Urinary bladder (tissue), 4 donors: ENCODE data around the gene SEC11A. TPM values are rescaled to one million over a fixed set of nuclear protein-coding genes. Genes with fewer than 3 reads are reported as not detected.

Experiments used
- DNase-seq: peaks from one replicate; pipeline ENCODE4 v3.0.0-alpha.2; 2015; ENCODE audit errors: extremely low spot score
- H3K27ac ChIP-seq: one replicate; pipeline ENCODE4 v1.5.1; 2013; ENCODE audit warnings: low read depth, mild to moderate bottlenecking, moderate library complexity
- H3K36me3 ChIP-seq: one replicate; pipeline ENCODE4 v1.6.1; 2013; ENCODE audit warnings: mild to moderate bottlenecking, moderate library complexity; ENCODE audit not compliant: insufficient read depth
- H3K4me1 ChIP-seq: one replicate; pipeline ENCODE4 v1.6.1; 2013; ENCODE audit warnings: mild to moderate bottlenecking, moderate library complexity; ENCODE audit not compliant: insufficient read depth
- H3K4me3 ChIP-seq: one replicate; pipeline ENCODE4 v1.5.1; 2013; ENCODE audit warnings: low read depth, low read length
- WGBS: extraction: QIAGEN DNeasy Blood & Tissue Kit; methylation state at CpG from one replicate; pipeline ENCODE4 v1.1.7; 2013; 5-methylcytosine and 5-hydroxymethylcytosine counted together
- polyA plus RNA-seq: library from polyadenylated mRNA; stranded (reverse); fragments of 200-250 nt; gene quantifications from one replicate; pipeline ENCODE4 v1.2.3, GENCODE V29; 2013
- total RNA-seq: library from RNA; depleted of rRNA; stranded (reverse); fragments of >200 nt; gene quantifications from one replicate; pipeline ENCODE4 v1.2.3, GENCODE V29; 2014
- donor health status: healthy with polysubstance abuse.
- donor health status: healthy.

Gene SEC11A
- total and polyA plus RNA-seq, 2 donors = 152 to 164 TPM

DNA sequence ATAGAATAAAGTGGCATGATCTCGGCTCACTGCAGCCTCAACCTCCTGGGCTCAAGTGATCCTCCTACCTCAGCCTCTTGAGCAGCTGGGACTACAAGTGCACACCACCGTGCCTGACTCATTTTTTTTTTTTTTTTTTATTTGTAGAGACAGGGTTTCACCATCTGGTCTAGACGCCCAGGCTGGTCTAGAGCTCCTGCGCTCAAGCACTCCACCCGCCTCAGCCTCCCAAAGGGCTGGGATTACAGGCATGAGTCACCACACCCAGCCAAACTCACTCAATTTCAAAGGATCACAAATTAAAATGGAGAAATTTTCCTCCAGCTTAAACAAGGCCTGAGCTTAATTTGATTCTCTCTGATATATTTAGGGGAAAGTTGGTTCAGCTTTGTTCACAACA is 30.6 kb downstream of the SEC11A start:
- no peak for DNase-seq
- H3K36me3 ChIP-seq = peaks cover 5% of the 10 kb centered on the region
- H3K27ac ChIP-seq = no peak overlapping the region
- 78% methylated on average over 5 of the region's 5 CpGs for WGBS
- no peak overlapping the region for H3K4me3 ChIP-seq
- no peaks in the 10 kb centered on the region for H3K4me1 ChIP-seq

DNA sequence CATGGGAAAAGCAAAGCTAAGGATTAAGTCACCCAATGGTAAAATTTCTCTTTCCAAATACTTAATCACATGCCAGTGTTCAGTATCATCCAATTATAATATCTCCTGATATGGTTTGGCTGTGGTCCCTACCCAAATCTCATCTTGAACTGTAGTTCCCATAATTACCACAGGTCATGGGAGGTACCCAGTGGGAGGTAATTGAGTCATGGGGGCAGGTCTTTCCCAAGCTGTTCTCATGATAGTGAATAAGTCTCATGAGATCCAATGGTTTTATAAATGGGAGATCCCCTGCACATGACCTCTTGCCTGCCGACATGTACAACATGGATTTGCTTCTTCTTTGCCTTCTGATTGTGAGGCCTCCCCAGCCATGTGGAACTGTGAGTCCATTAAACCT is 31.8 kb downstream of the SEC11A start:
- Histone ChIP-seq H3K27ac (no peak overlapping the region), H3K4me1 (no peaks in the 10 kb centered on the region), H3K4me3 (no peak overlapping the region), H3K36me3 (peaks cover 5% of the 10 kb centered on the region)
- no peak for DNase-seq
- WGBS = 96% methylated on average over 1 of the region's 1 CpG

DNA sequence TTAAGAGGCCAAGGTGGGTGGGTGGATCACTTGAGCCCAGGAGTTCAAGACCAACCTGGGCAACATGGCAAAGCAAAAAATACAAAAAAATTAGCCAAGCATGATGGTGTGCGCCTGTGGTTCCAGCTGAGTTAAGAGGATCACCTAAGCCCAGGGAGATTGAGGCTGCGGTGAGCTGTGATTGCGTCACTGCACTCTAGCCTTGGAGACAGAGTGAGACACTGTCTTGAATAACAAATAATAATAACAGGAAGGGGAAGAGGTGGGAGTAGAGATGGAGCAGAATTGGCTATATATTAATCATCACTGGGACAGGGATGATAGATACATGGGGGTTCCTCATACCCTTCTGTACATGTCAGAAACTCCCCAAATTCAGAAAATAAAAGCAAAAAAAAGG is 34.1 kb downstream of the SEC11A start:
- Histone ChIP-seq H3K4me1 (no peaks in the 10 kb centered on the region), H3K36me3 (peaks cover 3% of the 10 kb centered on the region), H3K4me3 (no peak overlapping the region), H3K27ac (no peak overlapping the region)
- no peak for DNase-seq
- WGBS = 96% methylated on average over 3 of the region's 3 CpGs

DNA sequence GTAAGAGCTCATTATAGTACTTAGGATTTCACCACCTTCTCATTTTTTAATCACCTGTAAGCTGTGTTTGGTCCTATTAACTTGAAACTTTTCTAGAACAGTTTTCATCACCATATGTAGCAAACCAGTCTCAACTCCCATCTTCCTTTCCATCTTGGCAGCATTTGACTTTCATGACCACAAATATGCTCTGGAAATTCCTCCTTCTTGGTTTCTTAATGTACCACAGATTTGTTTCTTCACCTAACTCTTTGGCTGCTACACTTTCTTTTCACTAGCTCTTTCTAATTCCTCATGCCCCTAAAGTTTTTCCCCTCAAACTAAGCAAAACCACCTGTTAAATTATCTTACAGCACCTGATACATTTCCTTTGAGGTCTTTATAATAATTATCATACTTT is 44.7 kb downstream of the SEC11A start:
- H3K4me1 ChIP-seq = no peaks in the 10 kb centered on the region
- H3K4me3 ChIP-seq = no peak overlapping the region
- H3K27ac ChIP-seq = no peak overlapping the region
- no peak for DNase-seq
- H3K36me3 ChIP-seq = no peaks in the 10 kb centered on the region

DNA sequence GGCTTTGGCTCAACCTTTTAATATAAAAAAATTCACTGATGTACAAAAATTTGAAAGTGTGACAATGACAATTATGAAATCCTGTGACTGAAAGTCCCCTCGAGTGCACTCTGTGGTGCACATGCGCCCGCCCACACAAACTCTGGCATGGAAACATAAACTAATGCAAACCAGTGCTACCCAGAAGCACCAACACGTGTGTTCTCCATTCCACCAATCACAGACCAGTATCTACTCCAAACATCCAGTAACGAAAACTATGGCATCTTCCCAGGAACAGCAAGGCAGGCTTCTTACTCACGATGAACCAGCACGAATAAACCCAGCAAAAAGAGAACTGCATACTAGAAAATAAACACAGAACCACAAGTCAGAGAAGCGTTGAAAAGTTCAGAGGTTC is 46.2 kb downstream of the SEC11A start:
- no peak for DNase-seq
- Histone ChIP-seq H3K4me1 (no peaks in the 10 kb centered on the region), H3K36me3 (no peaks in the 10 kb centered on the region), H3K4me3 (no peak overlapping the region), H3K27ac (no peak overlapping the region)
- 88% methylated on average over 8 of the region's 8 CpGs for WGBS

DNA sequence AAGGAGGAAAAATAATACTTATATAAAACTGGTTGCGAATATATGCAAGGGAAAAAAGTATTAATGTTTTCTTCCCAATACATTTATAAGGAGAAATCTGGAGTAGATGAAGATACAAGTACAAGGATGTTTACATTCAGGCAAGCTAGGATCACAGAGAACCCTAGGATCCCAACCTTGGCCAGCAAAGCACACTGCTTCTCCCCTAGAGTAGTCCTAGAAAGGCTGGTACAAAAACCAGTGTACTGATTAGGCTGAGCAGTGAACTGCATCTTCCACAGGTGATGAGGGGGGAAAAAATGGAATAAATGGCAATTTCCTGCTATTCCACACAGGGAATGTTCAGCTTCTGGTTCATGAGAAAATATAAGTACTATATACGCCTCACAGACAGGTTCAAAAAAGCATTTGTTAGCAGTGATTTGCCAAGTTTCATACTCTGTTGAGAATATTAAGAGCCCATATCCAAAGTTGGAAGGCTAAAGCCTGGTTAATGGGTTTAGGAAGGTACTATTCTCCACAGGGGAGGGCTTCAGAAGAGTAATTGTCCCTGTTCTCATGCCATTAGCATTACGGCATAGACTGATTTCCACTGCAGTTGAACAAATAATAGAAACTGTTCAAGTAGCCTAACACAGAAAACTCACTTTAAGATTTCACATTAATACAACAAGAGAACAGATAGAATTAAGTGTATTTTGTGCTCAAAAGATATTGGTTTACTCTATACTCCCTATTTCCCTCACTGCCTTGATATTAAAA is 47.5 kb downstream of the SEC11A start:
- no peaks in the 10 kb centered on the region for H3K4me1 ChIP-seq
- no peaks in the 10 kb centered on the region for H3K36me3 ChIP-seq
- H3K4me3 ChIP-seq = no peak overlapping the region
- no peak for DNase-seq
- 98% methylated on average over 3 of the region's 3 CpGs for WGBS
- no peak overlapping the region for H3K27ac ChIP-seq

DNA sequence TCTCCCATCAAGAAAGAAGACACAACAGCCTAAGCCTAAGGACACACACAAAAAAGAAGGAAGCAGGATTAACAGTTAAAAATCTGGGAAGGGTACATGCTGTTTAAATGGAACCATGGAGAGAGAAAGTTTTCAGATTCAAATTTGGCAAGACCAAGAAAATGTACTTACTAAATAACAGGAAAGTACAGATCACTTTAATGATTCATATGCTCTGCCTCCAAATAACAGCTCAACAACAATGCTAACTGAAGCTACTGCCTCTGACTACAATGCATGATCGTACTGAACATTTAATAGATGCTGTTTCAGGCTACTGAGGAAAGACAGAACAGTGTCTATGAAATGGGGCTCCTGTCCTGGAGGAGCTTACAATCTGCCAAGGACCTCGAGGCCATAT is 49.6 kb downstream of the SEC11A start:
- H3K4me3 ChIP-seq = no peak overlapping the region
- H3K36me3 ChIP-seq = no peaks in the 10 kb centered on the region
- H3K27ac ChIP-seq = no peak overlapping the region
- no peak for DNase-seq
- H3K4me1 ChIP-seq = no peaks in the 10 kb centered on the region
- WGBS = 65% methylated on average over 2 of the region's 2 CpGs

DNA sequence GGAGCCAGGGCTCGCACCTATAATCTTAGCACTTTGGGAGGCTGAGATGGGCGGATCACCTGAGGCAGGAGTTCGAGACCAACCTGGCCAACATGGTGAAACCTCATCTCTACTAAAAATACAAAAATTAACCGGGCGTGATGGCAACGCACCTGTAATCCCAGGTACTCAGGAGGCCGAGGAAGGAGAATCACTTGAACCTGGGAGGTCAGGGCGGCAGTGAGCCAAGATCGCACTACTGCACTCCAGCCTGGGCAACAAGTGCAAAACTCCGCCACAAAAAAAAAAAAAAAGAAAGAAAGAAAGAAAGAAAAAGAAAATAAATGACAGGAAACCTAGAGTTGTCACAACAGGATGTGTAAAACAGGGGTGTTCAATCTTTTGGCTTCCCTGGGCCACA is 54.9 kb downstream of the SEC11A start:
- 97% methylated on average over 10 of the region's 10 CpGs for WGBS
- H3K27ac ChIP-seq = no peak overlapping the region
- no peaks in the 10 kb centered on the region for H3K36me3 ChIP-seq
- H3K4me3 ChIP-seq = no peak overlapping the region
- DNase-seq = no peak
- no peaks in the 10 kb centered on the region for H3K4me1 ChIP-seq

DNA sequence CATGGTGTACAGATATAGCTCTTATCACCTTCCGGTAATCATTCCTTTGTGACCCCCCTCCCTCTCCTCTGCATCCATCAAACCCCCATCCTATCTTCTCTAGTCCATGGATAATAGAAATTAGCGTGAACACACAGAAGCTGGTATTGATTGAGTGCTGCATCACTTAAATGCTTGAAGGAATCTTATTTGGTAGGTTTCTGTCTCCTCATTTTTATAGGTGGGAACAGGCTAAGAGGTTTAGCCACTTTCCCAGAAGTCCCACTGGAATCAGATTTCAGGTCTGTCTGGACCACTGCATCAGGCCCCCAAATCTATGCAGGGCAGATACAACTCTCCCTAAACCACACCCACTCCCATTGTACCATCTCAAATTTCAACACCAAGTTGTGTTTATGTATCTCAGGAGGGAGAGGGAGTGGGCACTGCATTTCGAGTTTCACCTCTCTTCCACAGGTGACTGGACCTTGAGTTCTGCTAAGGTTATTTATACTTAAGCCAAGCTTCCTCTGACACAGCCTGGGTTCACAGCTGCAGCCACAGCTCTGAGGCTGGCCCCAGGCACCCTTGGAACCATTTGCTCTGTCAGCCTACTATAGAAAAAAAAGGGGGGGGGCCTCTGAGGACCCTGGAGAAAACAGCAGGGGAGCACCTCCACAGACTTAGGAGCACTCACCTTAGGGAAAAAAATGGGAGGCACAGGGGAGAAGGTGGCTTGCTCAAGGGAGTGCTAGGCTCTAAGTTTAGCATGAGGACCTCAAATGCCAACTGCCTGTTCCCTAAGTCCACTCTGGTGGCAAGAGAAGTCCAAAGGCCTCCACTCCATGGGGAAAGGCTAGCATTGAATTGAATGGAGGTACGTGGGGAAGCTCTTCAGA is 55.8 kb downstream of the SEC11A start:
- Histone ChIP-seq H3K4me1 (no peaks in the 10 kb centered on the region), H3K27ac (no peak overlapping the region), H3K36me3 (no peaks in the 10 kb centered on the region), H3K4me3 (no peak overlapping the region)
- DNase-seq = no peak
- WGBS = 74% methylated on average over 4 of the region's 4 CpGs

DNA sequence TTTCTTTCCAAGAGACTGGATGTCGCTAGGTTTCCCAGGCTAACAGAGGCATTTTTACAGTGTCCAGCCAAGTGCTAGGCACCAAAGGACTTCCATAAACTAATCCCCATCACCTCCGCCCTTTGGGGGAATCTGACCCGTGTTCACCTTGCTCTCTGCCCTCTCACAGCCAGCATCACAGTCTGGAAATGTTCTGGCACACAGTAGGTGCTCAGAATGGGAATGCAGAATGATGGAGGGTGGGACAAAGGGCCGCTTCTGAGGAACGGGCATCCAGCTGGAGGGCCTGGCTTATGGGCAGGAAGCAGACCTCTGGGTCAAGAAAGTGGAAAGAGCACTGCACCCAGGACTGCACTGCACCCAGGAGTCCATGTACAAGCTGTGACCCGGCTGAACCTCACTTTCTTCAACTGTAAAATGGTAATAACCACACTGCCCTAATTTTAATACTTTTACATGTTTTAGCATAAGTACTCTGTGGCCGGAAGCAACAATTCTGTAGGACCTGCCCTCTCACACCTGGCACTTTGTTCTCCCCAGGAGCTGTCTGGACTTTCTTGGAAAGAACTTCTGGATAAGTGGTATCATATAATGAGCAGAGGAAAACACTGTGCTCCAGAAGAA is 57.0 kb downstream of the SEC11A start:
- DNase-seq = no peak
- no peaks in the 10 kb centered on the region for H3K36me3 ChIP-seq
- no peak overlapping the region for H3K27ac ChIP-seq
- no peaks in the 10 kb centered on the region for H3K4me1 ChIP-seq
- H3K4me3 ChIP-seq = peak overlapping the region; percentile 59
- 49% methylated on average over 7 of the region's 7 CpGs for WGBS

DNA sequence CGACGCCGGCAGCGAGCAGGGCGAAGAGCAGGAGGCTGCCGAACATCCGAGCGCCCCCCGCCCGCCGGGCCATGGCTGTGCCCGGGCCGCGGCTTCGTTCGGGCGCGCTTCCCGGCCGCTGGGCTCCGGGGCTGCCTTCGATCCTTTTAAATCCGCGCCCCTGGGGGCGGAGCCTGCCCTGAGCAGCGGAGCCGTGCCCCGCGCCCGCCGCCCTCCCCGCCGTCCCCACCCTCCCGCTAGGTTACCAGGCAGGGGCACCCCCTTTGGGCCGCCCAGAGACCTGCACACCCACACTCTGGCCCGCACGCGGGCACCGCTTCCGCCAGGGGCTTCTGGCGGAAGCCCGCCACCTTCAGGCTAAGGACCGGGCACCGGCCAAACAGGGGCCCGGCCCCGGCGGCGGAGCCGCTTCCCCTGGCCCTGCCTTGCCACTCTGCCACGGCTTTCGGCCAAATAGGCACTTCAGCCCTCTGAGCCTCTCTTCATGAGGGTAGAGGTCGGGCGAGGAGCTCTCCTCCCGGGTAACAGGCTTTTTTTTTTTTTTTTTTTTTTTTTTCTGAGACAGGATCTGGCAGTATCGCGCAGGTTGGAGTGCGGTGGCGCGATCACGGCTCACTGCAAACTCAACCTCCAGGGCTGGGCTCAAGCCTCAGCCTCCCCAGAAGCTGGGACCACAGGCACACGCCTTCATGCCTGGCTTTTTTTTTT is 57.7 kb downstream of the SEC11A start, which contains the start of gene NMB:
Gene NMB (minus strand): TSS at position 120 of the 708 bp plus-strand sequence. CDS start 47 bp downstream, at position 73.
- peak; percentile 46 for DNase-seq
- H3K27ac ChIP-seq = peak within 1 kb of the TSS; percentile 75
- H3K36me3 ChIP-seq = no peaks in the 10 kb centered on the region
- 1% methylated on average over 61 of the region's 61 CpGs for WGBS
- no peaks in the 10 kb centered on the region for H3K4me1 ChIP-seq
- peak within 1 kb of the TSS; percentile 59 for H3K4me3 ChIP-seq

DNA sequence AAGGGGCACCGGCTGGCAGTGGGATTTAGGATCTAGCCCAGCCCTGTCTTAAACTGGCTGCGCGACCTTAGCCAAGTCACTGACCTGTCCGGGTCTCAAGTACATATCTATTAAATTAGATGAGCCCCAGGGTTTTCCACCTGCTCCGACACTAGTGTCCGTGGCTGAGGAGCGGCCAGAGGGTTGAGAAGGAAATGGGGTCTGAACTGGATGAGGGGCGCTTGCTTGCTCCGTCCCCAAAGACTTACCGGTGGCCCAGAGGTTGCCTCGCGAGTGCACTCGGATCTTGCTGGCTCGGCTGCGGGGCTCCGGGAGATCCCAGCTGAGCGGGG is 58.2 kb downstream of the SEC11A start:
- Histone ChIP-seq H3K4me1 (no peaks in the 10 kb centered on the region), H3K36me3 (no peaks in the 10 kb centered on the region), H3K27ac (peak overlapping the region; percentile 75), H3K4me3 (peak overlapping the region; percentile 59)
- no peak for DNase-seq
- WGBS = 11% methylated on average over 17 of the region's 17 CpGs

DNA sequence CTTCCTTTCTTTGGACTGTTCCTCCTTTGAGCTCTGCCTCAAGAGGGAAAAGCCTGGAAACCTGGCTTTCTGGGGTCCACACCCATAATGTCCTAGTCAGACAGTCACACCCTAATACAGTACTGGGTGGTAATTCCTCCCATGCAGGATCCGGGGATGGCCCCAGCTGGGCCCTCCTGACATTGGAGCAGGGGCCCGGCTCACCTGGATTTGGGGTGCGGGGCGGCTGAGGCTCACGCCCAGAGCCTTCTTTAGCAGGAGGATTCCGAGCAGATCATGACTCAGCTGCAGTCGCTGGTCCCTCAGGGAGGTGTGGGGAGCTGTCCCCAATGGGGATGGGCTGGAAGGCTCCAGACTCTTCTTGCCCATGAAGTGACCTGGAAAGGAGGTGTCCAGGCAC is 59.0 kb downstream of the SEC11A start:
- H3K27ac ChIP-seq = no peak overlapping the region
- H3K36me3 ChIP-seq = no peaks in the 10 kb centered on the region
- no peak overlapping the region for H3K4me3 ChIP-seq
- H3K4me1 ChIP-seq = no peaks in the 10 kb centered on the region
- 88% methylated on average over 7 of the region's 7 CpGs for WGBS
- DNase-seq = no peak
